PC-3 (cell line): Measurements from ENCODE around the gene TDRD1.

ENCODE experiments used
- EZH2 ChIP-seq: fragments of 300-600 bp; sonication (generic); IDR thresholded peaks from one replicate; pipeline ENCODE4 v1.6.1; 2017; ENCODE audit warnings: antibody characterized with exemption, mild to moderate bottlenecking, low read length; ENCODE audit not compliant: unreplicated experiment
- TF ChIP-seq, protein P1 (sequence below): fragments of 300-600 bp; sonication (generic); conservative IDR thresholded peaks from 2 replicates; pipeline ENCODE4 v1.5.1; 2017; ENCODE audit warnings: antibody characterized with exemption, low read depth, mild to moderate bottlenecking, low read length

DNA sequence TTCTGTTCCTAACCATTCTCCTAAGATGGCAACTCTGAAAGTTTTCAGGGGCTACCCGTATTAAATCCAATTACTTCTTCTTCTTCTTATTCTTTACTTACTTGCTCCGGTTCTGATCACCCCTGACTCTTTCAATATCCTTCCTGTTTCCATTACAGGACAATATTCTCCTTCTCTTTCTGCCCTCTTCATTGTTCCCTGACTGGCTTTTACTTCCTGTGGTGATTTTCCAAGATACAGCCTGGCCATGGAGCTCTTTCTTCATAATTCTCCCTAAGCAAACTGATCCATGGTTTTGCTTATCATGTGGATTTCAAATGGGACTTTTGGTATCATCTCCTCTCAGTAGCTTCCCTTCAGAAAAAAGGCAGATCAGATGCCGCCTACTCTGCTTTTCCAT lies 40.6 kb upstream of the TDRD1 start:
- TF ChIP-seq, protein P1, sequence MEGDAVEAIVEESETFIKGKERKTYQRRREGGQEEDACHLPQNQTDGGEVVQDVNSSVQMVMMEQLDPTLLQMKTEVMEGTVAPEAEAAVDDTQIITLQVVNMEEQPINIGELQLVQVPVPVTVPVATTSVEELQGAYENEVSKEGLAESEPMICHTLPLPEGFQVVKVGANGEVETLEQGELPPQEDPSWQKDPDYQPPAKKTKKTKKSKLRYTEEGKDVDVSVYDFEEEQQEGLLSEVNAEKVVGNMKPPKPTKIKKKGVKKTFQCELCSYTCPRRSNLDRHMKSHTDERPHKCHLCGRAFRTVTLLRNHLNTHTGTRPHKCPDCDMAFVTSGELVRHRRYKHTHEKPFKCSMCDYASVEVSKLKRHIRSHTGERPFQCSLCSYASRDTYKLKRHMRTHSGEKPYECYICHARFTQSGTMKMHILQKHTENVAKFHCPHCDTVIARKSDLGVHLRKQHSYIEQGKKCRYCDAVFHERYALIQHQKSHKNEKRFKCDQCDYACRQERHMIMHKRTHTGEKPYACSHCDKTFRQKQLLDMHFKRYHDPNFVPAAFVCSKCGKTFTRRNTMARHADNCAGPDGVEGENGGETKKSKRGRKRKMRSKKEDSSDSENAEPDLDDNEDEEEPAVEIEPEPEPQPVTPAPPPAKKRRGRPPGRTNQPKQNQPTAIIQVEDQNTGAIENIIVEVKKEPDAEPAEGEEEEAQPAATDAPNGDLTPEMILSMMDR: no peak
- no peak for TF ChIP-seq EZH2
